HG02870 (cell line): ENCODE data around the gene TRPM3.

Experiments used
- ATAC-seq: cut with Tn5 transposase; IDR thresholded peaks from one replicate; pipeline ENCODE4 v1.9.1; 2021; ENCODE audit warnings: mild to moderate bottlenecking, moderate library complexity; ENCODE audit not compliant: unreplicated experiment

The TRPM3 gene

DNA sequence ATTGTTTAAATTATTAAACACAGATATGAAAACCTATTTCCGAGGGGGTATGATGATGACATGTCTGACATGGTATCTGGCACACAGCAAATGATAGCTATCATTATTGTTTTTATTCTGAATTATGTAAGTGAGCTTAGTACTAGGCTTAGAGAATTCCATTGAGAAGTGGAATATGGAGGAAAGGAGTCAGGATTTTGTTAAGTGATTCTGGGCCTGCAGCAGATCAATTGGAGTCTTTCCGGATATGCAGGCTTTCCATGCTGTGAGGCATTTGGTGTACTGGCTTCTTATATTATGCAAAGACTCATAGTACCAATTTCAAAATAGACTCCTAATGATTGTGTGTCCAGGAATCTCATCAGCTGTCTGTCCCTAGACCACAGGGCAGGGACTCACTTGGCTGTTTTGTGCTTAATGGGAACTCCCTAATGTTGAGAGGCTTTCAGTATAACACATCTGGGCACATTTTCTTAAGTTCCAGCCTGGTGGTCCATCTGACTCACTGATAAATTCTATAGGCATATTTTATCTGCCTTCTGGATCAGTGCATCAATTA, 527.0 kb downstream of the TRPM3 start:
- no peak for ATAC-seq

DNA sequence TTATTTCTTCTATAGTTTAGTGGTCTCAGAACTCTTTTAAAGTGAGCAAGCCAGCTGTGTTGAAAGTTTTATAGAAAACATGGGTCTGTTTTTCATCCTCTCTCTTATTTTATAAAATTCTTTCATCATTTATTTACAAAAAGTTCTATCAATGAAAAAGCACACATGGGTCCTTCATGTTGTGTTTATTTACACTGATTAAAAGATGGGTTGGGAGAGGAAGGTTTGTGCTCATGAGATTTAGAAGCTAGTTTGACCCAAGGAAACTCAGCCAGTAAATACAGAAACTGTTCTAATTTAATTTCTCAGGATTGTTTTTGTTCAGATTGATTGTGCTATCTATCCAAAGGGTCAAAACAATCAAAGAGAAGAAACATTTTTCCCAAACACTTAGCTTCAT, 528.2 kb downstream of the TRPM3 start:
- ATAC-seq: no peak

DNA sequence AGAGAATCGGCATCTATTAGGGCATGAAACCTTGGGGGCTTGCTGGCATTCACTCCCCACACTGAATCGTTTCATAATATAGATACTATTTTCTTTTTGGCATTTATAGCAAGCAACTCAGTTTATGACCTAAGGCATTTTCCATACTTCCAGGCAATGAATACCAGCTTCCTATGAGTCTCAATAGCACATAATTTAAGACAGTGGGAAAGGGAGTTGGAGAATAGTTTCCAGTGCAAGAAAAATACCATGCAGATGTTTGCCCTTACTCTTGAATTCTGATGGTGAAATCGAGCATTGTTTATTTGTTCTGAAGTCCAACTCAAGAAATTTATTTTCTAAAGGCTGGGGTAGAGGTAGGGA, 531.1 kb downstream of the TRPM3 start:
- ATAC-seq: no peak

DNA sequence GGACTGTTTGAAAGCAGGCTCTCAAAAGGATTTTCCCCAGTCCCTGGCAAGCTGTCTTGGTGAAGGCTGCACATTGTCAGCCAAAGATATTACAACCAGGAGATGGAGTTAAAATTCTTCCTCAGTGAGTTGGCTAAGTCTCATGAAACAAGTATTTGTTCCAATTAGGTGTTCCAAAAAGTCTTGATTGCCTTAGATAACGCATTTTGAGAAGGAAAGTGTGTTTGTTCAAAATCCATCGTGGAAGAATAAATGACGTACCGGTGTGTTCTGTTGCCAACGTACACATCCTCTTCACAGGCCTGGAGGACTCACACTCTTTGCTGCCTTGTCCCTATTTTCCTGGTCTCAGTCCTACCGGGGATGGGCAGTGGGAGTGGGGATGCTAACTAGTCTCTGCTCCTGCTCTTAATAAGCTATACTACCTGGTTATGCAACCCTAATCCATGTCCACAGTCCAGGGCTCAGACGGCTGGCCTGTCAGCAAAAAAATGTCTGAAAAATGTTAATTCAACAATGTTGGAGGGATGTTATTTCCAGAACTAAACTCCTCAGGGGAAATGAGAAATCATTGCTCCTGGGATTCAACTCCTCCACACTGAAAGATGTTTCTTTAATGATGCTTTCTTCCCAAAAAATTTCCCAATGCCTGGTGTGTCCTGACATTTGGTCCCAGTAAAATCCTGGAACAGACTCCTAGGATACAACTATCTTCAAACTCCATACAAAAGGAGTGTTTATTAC, 531.7 kb downstream of the TRPM3 start:
- no peak for ATAC-seq

DNA sequence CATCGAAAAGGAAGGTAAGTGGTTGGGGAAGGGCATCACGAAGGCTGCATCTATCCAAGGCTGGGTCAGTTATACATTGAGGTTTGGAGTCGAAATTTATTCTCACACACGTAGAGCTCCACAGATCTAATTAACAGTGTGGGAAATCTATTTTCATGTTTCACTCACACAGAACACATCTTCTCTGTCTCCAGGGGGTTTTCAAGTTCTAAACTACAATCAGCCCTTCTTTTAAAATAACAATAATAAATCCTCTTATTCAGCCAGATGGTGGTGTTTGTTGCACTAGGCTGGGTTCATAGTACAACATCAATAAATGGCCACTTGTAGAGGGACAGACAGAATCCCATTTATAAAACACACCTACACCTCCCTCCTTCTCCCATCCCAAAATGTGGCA, 532.4 kb downstream of the TRPM3 start:
- no peak for ATAC-seq

DNA sequence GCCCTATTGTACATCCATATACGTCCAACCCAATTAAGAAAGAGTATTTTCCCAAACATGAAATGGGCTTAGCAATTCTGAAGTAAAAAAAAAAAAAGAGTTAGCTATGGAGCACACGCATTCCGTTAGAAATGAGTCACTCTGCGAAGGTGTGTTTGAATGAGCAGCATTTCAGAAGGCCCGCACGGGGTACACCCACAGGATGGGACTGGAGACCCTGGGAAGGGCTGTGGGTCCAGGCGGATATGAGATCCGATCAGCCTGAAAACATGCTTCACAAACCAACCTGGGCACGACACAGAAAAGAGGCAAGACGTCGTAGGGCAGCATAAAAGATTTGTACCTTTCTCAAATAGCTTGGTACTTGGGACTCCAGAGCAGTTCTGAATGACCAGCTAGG, 533.0 kb downstream of the TRPM3 start:
- ATAC-seq: no peak

DNA sequence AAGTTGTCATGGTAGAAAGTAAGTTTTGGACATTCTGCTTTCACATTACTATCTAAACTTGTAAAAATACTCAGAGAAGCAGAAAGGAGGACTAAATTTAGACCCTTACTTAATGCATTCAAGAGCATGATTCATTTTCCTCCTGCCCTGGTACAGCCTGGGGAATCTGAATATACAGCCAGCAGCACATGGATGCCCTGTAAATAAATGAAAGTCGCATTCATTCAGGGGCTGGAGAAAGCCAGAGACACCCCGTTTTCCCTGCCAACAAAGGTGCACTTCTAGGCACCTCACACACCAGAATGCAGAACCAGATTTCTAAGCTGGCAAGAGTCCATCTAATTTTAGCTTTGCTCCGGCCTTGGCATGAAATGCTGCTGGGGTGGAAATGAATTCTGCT, 534.2 kb downstream of the TRPM3 start:
- no peak for ATAC-seq

DNA sequence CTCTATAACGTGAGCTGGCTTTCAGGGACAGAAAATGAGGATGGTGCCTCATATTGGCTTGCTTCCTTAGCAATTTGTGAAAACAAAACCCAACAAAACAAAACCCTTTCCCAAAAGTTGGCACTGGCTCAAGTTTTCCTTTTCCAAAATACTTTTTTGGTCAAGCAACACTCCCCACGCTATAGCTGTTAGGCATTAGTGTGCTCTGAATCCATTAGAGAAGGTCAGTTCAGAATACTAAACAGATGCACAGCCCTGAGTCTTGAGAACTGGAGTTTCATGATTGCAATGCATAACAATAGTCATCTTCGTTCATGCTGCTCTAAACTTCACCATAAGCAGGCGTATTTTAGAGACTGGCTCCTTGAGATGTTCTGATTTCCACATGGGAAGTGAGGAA, 534.9 kb downstream of the TRPM3 start:
- ATAC-seq: no peak

DNA sequence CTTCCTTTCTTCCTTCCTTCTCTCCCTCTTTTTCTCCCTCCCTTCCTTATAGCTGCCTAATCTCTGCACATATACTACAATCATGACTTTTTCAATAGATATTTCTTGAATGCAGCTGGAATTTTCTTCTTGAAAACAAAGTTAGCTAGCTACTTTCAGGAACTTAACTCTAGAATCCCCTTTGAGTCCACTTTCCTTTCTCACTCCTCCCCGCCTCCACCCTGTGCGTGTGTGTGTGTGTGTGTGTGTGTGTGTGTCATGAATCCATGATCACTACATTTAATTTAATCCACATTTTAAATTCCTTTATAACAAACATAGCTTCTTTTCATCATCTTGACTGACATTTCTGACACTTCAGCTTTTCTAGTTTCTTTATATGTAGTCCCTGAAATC, 539.5 kb downstream of the TRPM3 start:
- ATAC-seq: no peak

DNA sequence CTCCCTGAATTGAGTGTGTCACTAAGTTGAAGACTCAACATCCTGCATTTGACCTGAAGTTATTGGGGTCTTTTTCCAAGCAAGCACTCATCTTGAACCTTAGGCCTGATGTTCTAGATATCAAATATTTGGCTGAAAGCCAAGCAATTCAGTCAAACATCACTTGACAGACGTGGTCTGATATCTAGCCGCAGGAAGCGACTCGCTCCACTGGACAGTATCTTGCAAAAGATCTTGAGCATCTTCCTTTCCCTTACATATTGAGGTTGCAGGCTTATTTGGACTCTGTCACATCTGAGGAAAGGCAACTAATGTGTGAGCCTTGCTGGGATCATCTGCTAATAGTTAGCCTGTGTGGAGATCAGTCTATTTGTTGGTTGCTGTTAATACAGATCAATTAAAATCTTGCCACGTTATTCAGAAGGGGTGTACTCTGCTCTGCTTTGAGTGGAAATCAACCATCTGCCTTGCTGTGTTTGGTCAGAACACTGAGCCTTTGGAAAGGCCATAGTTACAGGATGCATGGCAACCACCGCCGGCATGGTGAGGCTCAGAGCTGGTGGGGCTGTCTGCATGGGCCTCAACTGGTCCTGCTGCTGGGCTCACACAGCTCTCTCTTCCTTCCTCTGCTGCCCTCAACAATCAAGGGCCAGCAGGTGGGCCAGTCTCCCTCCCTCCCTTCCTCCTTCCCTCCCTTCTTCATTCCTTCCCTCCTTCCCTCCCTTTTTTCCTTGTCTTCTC, 540.0 kb downstream of the TRPM3 start:
- no peak for ATAC-seq

DNA sequence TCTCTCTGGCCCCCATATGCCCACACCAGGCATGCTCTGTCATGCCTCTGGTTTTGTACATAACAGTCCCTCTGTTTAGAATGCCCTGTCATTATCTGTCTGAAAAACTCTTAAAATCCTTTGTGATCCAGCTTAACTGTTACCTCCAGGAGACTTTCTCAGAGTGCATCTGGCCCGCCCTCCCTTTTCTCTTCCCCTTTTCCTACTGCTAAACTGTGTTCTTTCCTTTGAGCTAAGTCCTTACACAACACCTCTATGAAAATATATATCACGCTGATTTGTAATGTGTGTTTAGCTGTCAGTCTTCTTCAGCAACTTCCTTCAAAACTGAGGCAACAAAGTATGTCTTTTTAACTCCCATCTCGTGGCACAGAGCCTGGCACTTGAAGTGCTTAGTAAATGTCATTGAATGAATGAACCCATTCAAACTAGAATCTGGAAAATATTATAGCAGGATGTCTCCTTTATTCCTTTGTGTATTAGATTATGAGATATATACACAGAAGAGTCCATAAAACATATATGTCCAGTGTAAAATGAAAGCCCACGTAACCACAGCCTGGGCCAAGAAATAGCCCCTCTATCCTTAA, 540.7 kb downstream of the TRPM3 start:
- no peak for ATAC-seq

DNA sequence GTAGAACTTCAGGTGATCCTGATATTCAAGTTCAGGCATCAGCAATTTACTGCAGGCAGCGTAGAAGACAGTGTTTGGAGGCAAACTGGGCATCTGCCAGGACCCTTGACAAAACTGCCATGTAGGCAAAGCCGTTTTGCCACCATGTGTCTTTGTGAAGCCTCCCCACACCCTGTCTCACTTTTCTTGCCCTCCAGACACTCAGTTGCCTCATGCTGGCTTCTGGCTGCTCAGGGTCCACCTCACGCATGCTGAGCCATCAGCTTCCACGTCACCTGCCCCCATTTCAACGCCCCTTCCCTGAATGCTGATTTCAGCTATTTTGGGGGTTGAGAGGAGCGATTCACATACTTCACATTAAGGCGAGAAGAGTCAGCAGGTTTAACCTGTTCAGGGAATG, 541.7 kb downstream of the TRPM3 start:
- no peak for ATAC-seq

DNA sequence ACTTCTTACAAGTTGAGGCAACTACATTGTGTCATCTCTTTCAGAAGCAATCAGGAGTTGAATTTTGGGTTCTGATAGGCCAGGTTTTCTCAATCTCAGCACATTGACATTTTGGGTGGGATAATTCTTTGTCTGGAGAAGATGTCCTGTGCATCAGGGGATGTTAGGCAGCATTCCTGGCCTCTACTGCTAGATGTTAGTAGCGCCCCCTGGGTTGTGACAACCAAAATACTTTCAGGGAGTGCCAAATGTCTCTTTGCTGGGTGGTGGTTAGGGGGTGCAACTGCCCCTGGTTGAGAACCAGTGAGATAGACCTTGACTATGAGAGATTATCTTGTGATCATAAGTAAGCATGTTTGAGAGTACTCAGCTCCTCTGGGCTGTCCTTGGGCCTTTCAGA, 542.7 kb downstream of the TRPM3 start:
- no peak for ATAC-seq

DNA sequence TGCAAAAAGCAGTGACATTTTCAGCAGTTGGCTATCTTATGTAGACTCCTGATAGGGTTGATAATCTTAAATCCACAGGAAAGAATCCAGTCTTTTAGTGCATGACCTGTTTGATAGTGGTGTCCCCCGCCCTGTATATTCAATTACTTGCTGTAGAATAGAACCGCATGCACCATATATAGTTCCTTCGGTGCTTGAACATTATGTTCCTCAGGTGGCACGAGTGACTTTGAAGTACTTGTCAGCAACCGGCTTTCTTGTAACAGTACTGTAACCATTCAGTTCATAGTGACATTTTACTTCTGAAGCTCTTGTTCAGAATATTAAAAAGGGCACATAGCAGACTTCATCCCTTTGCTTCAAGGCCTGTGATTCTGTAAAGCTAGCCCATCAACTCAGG, 543.8 kb downstream of the TRPM3 start:
- no peak for ATAC-seq

DNA sequence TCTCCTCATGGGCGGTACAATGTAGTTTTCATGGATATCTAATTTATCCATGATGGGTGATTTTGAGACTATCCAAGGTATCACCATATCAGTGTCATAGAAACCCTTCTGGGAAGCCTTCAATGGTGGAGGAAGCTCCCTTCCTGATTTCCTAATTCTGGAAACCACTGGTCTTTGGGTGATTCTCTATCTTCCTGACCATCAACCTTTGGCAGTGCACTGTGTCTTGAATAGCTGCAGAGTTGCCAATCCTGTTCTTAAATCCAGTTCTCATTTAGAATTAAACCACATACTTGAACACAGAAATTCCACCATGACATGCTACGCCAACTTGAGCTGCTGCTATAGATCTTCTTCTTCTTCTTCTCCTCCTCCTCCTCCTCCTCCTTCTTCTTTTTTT, 545.3 kb downstream of the TRPM3 start:
- no peak for ATAC-seq

DNA sequence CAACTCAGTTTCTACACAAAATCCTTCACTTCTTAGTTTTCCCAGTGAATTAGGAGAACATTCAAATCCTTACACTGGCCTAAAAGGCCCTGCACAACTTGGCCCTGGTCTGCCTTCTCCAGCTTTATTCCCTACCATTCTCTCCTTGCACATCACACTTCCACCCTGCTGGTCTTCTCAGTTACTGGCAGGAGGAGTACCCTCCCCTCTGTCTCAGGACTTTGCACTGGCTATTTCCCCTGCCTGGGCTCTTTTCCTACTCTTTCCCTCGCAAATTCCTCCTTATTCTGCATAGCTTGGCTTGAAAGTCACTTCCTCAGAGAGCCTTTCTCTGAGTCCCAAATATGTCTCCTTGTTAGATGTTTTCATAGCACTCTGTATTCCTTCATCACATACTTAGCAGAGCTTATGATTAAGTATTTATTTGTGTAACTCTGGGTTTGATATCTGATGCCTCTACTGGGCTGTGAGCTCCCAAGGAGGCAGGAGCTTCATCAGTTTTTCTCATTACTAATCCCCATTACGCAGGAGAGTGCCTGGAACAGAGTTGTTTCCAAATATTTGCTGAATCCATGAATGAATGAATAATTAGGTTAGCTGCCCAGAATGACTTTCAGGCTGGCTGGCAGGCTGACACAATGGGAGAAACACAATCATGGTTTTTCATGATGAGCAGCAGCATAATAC, 547.1 kb downstream of the TRPM3 start:
- ATAC-seq: no peak

DNA sequence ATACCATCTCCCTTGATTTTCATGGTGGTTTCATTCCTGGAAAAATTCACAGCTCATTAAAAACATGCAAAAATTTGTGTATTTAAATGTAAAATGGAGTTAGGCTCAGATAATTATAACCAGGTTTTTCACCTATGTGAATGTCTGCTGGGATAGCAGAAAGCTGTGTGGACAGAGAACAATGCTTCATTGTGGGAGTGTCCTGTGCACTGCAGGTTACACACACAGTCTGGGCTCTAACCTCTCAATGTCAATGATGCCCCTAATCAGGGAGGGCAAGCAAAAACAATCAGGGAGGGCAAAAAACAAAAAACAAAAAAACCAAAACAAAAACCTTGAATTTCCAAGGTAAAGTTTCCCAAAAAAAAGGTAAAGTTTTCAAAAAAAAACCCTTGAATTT, 548.1 kb downstream of the TRPM3 start:
- ATAC-seq: no peak

DNA sequence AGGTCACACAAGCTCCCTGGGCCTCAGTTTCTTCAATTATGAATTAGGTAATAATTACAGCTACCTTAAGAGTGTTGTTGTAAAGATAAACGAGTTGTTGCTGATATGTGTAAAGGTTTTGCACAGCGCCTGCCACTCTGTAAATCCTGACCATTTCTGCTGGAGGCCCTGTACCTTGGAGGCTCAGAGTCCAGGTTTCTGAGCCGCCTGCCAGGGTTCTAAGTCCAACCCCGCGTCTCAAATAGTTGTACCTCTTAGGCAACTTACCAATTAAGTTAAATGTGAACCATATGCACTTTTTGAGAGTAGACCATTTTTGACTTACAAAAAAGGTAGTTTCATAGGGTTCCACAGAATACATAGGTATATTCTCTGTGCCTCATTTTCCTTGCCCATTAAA, 550.2 kb downstream of the TRPM3 start:
- ATAC-seq: no peak

DNA sequence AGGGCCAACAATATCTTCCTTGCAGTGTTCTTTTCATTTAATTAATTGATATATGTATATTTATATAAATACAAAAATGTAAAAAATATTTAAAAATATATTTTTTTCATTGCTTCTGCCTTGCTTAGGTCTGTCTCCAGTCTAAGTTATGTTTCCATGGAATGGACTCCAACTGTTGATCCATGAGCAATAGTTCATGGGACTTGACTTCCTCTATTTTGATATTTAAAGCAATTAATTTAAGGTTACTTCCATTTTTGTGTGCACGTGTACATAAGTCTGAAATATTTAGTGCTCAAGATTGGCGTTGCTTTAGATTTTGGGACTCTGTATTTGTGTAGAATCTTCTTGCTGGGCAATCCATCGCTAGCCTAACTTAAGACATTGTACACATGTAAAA, 551.6 kb downstream of the TRPM3 start:
- ATAC-seq: no peak

DNA sequence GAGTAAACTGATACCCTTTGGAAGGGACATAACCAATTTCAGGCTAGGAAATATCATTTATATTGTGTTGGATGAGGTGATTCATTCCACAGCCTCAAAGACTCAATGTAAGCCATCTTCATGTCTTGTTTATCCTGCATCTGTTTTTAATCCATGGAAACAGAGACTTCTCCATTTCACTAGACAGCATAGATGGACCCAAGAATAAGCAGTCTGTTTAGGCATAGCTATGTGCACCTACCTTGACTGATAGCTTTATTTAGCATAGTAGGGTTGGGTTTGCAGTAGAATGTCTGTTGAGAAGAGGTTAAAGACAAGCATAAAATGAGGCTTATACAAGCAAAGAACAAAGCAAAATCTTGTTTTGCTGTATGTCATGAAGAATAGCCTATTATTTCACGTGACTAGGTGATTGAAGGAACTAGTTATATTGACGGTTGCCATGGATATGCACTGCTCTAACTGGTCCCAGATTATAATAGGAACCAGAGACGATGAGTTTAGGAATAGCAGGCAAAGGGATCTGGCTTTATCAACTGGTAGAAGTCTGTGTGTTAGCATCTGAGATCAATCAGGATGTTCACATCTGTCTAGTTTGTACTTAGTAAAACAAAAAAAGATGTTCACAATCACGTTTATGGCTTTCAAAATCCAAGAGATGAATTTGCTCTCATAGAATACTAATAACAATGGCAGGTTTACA, 552.2 kb downstream of the TRPM3 start:
- ATAC-seq: no peak

DNA sequence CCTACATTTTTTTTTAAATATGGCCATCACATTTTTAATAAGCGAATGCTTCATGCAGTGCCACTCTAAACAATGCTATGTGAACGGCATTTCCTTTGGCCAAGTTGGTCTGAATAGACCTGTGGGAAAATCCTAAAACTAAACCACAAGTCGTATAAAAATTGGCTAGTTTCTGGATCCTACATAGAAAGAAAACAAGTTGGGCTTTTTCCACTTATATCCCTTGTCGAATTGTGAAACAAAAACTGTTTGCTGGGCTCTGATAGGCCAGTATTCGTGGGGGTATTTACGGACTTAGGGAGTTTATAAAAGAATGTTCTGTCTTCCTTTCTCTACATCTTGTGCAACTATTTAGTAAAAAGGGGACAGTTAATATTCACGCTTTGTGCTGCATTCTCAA, 553.9 kb downstream of the TRPM3 start:
- ATAC-seq: no peak
